GM18499 (cell line): ENCODE results near the gene SRPRA.

Source experiments
- ATAC-seq: cut with Tn5 transposase; IDR thresholded peaks from one replicate; pipeline ENCODE4 v1.9.1; 2021; ENCODE audit warnings: moderate number of reproducible peaks; ENCODE audit not compliant: insufficient read depth, unreplicated experiment

The SRPRA gene

DNA sequence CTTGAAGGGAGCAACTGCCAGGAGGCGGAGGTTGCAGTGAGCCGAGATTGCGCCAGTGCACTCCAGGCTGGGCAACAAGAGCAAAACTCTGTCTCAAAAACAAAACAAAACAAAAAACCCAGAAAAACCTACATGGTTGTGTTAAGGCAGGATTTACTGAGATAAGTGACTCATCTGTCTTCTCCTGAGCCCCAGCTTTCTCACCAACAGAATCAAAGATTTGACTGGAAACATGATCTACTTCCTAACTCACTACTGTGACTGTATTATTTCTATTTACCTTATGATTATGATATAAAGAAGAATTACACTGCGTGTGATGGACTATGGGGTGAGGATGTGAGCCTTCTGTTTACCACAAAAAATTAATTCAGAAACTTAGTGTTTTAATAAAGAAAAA lies 35.3 kb downstream of the SRPRA start:
- ATAC-seq = no peak

DNA sequence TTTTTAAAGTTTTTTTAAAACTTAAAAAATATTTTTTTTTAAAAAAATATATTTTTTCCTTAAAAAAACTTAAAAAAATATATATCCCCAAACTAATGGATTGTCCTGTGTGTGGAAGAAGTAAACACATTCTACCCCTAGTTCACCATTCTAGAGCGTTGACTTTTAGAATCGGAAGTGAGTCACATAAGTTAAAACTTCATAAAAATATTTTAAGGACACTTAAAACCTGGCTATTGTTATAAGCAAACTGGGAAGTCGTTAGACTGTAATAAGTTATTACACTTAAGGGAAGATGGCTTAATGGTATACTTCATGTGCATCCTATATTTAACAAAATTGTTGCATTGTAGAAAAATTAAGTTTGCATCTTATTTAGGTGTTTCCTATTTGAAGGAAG lies 36.0 kb downstream of the SRPRA start:
- ATAC-seq = no peak

DNA sequence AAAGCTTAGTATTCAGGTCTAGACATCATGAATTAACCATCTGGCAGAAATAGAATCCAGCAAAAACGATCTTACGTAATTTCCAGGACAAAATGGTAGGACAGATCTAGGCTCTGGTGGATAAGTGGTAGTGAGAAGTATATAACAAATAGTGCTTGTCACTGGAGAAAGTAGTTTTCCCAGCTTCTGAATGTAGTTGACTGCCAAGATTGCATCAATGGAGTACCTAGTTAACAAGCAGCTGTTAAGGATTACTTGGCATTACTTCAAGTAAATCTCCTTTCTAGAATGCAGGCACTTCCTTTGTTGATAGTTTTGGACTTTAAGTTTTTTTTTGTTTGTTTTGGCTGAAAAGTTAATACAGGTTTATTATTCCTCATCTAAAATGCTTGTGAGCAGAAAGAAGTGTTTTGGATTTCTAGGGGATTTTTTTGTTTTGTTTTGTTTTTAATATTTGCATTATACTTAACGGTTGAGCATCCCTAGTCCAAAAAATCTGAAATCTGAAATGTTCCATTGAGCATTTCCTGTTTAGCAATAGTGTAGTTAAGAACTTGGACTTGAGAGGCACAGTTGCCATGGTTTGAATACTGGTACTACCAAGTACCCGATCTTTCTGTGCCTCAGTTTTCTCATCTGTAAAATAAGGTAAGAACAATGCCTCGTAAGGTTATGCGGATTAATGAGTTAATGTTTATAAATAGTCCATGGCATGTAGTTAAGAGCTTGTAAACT lies 36.8 kb downstream of the SRPRA start:
- ATAC-seq = no peak

DNA sequence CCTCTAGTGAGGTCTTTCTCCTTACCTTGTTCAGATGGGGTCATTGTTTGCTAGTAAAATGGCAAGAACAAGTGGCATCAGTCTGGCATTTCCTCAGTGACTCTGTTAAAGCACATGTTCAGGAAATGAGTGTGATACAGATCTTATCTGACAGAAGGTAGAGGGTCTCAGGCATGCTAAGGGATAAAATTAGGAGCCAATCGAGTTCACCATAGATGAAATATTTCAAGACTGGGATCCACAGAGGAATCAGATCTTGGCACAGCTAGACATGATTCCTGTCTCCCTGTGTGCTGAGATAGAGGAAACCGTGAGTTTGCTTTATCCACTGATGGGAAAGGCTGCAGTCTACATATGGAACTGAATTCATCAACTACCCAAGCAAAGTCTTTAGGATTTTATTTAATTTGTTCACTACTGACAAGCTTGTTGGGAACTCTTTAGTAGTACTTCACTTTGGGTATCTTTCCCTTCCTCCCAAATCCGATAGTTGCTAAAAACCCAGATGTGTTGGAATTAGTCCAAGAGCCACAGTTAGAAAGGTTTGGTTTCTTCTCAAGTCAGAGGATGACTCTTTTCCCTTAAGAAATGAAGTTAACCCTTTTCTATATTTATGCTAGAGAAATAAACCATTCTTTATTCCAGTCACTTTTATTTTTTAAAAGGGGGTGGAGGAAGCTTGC lies 38.7 kb downstream of the SRPRA start:
- ATAC-seq = no peak

DNA sequence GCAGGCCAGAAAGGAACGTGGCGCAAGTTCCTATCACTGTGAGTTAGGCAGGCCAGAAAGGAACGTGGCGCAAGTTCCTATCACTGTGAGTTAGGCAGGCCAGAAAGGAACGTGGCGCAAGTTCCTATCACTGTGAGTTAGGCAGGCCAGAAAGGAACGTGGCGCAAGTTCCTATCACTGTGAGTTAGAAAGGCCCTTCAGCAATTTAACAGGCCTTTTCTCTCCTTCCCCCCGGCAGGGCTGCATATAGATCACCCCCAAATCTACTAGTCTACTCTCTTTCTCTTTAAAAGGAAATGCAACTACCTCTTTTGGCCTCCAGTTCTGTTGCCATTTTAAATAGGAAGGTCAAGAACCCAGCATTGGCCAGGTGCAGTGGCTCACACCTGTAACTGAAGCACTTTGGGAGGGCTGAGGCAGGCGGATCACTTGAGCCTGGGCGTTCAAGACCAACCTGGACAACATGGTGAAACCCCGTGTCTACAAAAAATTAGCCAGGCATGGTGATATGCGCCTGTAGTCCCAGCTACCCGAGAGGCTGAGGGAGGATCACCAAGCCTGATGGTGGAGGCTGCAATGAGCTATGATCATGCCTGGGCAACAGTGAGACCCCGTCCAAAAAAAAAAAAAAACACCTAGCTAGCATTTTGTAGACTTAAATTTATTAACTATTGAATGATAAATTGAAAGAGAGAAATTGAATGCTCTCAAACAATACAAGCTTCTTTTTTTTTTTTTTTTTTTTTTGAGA lies 42.2 kb downstream of the SRPRA start:
- ATAC-seq = no peak

DNA sequence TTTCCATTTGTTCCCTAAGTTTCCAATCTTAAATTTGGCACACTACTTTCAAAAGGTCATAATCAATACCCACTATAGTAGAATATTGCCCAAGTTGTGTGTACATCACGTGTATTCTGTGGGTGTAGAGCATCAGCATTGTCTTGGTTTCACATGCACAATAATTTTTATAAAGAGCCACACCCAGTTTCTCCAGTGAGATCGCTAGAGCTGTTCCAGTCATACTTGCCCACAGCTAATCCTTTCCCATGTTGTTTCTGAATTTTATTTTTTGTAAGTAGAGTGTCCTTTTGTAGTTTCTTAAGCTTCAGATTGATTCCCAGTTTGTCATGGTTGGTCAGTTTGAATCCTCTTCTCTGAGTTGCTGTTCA lies 43.4 kb downstream of the SRPRA start:
- no peak for ATAC-seq

DNA sequence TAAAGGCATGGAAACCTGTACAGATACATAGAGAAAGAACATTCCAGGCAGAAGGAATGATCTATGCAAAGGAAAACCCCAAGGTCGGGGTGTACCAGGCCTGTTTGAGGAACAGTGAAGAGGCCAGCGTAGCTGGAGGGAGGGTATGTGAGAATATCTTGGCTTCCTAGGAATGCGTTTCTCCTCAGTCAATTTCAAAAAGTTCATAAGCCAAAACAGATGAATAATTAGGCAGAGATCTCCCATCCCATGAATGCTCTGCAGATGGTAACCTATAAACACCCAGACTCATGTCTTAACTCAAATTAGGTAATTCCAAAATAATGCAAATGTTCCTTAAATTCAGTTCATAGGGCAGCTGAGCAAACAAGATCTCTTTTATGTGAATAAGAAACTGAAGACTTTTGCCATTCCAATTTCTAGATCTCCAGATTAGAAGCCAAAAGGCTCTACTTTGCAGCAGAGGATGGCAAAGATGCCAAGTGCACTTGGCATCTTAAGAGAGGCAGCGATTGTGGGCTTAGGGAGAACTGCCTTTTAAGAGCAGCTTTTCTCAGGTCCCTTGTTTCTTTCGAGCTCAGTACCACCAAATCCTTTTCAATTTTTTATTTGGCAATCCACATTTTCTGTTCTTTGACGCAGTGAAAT lies 43.9 kb downstream of the SRPRA start:
- ATAC-seq = no peak

DNA sequence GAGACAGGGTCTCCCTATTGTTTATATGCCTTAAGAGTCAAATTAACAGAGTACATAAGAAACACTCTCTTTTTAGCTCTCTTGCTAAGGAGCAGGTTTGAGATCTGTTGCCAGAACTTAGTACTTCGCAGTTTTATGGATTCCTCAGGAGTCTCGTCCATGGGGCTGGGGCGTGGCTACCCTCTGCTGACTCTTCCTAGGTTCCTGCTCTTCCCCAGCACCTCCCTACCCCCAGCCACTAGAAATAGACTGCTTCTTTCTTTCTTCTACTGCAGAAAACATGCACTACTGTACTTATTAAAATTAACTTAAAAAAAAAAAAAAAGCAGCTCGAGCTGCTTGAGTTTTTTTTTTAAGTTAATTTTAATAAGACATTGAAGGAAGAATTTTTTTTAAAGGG lies 49.1 kb downstream of the SRPRA start:
- ATAC-seq = no peak

DNA sequence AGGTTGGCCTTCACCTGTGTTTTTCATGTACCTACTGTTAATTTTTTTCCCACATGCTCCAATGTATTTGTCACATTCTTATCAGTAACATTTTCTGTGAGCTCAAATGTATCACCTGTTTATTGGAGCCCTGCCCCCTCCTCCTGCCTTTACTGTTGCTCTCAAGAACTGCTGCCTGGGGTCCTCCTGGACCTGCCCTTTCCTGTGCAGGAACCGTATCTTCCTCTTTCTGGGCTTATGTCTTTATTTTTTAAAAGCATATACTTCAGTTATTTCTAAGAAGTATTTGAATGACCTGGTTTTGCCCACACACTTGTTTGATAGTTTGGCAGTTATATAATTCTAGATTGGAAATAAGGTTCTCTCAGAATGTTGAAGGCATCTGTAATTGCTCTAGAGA lies 51.2 kb downstream of the SRPRA start:
- no peak for ATAC-seq

DNA sequence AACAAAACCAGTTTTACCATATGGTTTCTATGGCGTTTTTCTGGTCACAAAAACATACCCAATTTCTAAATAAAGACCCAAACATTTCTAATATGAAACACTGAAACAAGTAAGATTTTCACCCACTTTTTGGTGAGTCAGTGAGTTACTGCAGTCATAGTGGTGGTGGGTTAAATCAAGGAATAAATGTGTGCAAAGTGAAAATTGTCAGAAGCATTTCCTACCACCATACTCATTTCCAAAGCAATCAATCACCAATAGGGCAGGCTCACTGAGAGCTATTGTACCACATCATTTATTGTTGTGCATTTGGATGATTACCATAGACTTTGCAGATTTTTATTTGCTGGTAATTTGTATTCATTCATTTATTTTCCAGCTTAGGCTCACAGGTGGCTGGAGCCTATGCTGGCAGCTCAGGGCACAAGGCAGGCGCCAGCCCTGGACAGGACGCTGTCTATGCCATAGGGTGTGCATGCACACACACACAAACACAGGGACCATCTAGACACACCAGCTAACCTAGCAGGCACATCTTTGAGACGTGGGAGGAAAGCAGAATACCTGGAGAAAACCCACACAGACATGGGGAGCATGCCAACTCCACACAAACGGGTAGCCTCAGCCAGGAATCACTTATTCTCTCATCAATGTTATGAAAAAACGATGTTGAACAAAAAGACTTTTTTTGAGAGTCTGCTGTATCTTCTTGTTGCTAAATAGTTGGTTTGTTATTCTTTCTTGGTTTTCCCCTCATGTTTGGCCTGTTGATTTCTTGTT lies 52.0 kb downstream of the SRPRA start:
- ATAC-seq = no peak

DNA sequence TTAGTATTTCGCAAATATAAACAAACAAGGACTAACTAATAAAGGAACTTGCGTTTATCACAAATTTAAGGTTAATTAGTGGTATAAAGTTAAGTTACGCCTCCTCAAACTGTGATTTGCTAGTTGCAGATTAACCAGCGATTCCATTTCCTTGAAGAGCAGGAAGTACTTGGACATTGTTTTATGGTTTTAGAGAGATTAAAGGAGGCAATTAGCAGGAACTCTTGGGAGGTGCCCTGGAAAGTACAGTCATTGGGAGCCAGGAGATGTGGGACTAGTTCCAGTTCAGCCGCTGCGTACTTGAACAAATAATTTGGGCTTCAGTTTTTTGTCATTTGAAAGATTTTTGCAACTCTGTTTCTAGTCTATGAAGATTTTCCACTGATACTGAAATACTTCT lies 53.9 kb downstream of the SRPRA start:
- ATAC-seq = no peak

DNA sequence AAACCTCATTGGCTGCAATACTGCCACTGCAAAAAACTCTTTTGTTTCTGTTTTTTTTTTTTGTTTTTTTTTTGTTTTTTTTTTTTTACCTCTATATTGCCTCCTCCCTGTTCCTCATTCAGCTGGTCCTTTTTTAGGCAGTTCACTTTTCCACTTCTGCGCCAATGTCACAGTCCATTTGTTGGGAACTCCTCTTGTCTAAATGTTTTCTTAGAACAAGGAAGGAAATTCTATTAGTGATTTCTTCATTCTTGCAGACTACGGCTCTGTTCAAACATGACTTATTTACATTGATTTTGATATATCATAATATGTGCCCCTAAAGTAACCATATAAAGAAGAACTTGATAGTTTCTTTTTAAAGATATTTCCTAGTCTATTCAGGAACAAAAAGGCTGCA lies 54.3 kb downstream of the SRPRA start:
- ATAC-seq = no peak
